DMS114 treated with DMSO at 0.1 percent for 48 hours (cell line): Measurements from ENCODE around the gene RASGRF1.
"Not testable (repeated sequence)": the region's sequence is repeated elsewhere in the genome, so short reads cannot be mapped to it uniquely, and the experiment has no call there.

Source experiments
- DNase-seq: peaks from one replicate; lab custom pipeline; 2025; ENCODE audit not compliant: unreplicated experiment; lab: John Stamatoyannopoulos, UW

RASGRF1 gene

DNA sequence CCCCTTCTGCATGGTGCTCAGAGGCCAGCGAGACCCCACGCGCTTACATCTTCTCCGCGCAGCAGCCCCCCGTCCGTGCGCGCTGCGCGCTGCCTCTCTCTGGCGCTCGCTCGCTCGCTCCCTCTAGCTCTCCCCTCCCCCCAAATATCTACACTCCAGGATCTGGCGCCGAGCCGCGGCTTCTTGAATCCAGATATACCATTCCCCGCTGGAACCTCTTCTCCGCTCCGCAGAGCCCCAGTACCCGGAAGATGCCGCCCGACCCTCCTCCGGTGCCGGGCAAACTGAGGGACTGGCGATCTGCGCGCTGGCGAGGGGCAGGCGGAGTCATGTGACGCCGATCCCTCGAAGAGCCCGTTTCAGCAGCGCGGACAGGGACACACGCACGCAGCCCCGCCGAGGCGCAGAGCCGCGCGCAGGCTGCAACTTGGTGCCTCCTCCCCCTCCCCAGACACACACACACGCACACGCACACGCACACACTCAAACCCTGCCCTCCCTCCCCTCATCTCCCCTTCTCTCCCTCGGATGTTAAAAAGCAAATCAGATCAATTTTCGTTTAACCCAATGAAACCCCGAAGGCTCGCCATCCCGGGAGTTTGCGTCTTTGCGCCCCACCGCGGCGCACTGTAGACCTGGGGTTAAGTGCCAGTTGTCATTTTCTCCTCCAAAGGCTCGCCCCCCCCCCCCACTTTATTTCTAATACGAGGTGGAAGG, at the start of gene RASGRF1:
TSS of gene RASGRF1 (minus strand) at position 294 of the 717 bp plus-strand sequence. CDS start at position 12, 282 bp downstream.
- DNase-seq: peak; percentile 36

GRCh38 chr15:79136434-79137046, 46.0 kb upstream of the RASGRF1 start:
- no peak for DNase-seq

- no peak for DNase-seq
These were observed 42.7 kb upstream of the RASGRF1 start for GRCh38 chr15:79133309-79133708.

DNA sequence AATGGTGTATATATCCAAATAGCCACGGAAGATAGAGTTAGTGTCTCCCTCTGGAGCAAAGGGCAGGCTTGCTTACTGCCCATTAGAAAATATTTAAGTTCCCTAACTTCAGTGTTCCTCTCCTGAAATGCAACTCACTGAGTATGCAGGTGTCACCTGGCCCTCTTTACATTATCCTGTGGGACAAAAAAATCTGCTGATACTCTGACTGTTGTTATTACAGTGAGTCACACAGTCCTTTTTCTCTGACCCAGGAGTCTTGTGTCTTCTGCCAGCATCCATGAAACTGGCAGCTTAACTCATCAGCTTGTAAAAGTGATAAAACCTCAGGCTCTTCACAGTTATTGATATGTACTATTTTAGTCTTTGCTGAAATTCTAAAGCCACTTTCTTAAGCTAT, 42.2 kb upstream of the RASGRF1 start:
- no peak for DNase-seq

DNA sequence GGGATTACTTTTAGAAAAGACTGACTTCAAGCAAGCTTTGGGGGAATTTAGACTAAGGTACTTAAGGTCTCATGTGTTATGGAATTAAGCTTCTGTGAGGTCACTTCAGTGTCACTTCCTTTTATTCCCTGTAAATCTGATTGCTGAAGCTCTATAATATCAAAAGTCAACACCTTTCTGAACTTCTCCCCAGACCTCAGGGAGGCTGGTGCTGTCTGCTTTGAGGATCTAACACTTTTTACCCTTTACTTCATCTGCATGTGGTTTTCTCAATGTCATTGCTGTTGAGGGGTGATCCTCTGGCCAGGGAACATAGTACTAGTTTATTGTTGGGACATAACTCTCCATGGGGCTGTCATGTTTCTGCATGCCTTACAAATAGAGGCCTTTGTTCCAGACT, 41.8 kb upstream of the RASGRF1 start:
- DNase-seq: no peak

DNA sequence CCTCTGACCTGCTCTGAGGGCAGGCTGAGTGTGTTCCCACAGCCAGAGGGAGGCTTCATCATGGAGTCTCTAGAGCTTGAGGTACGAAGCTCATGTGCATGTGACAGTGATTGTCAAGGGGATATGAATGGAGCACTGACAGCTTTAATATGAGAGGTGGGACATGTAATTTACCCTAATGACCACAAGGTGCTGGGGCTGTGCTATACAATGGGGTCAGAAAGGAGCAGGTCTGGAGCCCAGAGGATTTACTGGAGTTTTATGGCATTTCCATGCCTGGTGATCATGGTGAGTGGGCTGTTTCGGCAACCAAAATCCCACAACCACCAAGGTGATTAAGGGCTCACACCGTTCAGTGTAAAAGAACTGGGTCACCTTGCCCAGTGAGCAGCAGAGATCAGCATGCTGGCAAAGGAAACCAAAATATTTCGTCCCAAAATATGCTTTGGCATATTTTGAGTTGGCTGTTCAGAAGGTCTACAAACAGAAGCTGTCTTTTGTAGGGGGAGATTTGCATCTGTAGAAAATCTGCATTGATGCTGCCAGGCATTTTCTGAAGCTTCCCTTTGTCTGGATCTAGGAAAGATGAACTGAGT, 40.1 kb upstream of the RASGRF1 start:
- no peak for DNase-seq

GRCh38 chr15:79129235-79129634, 38.7 kb upstream of the RASGRF1 start:
- DNase-seq: no peak

DNA sequence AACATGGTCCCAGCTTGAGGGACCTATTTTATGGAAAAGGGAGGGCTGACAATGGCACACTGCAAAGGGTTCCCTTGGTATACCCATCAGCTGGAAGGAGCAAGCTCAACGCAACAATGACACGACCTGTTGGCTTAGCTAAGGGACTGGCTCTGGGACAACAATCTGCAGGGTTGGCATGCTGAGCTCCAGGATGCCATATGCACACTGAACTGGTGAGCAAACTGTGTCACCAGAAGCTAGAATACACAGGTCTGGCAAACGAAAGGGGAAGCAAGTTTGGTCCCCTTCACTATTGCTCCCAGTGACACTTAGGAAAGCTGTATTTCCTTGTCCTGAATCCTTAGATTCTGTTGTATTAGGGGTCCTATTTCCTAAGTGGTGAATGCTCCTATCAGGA, 38.0 kb upstream of the RASGRF1 start:
- no peak for DNase-seq

DNA sequence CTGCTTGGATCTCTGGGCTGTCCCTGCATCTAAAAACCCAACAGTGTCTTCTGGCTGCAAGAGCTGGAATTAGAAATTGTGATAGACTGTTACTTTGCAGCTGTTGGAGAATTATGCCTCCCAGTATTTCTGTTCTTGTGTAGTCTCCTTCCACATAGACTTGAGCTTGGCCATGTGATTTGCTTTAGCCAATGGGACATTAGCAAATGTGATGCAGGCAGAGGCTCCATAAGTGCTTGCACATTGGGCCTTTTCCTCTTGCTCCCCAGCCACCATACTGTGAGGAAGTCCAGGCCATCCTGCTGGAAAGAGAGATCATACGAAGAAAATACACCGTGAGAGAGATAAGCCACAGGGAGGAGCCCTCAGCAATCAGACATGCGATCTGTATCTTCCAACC, 33.8 kb upstream of the RASGRF1 start:
- no peak for DNase-seq

DNA sequence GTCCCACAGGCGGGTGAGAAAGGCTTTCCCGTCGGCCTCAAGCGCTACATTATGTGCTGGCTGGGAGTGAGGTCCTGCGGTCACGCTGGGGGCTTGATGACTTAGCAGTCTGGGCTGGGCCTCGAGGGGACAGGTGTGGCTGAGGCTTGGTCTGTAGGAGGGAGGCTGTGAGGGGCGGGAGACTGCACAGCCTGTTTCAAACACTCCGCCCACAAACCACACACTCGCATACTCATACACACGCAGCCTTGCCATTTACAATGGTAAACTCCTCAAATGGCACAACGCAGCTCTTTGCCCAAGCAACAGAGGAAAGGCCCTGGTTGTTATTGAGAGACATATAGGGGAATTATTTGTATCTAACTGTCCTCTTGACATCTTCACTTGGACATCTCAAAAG, 32.4 kb upstream of the RASGRF1 start:
- DNase-seq: no peak

DNA sequence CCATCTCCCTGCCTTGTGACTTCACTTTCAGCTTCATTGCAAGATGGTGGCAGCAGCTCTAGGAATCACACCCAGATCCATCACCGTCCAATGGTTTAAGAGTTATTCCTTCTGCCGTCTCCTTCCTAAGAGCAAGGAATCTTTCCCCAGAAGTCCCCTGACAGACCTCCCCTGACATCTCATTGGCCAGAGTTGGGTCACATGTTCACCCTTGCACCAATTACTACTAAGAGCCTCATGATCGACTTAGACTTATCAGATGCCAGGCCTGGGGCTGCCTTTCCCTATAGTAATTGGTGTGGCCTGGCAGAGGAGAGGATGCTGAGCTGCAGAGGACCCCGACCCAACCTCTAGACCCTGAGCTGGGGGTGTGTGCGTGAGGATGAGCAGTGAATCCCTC, 31.8 kb upstream of the RASGRF1 start:
- no peak for DNase-seq

DNA sequence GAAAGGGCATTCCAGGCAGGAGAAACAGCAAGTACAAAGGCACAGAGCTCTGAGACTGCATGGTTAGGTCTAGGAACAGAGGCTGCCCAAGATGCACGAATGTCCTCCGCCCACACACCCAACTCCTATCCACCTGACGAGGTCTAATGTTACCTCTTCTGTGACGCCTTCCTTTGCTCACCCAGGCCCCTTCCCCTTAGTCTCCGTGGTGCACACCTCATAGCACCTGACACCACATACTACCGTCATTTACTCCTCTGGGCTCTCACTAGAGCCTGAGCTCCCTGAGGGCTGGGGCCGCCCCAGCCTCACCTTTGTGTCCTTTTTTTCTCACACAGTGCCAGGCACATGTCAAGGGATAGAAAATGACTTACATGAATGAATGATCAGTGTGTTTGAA, 31.0 kb upstream of the RASGRF1 start:
- DNase-seq: no peak

- no peak for DNase-seq
These were observed 27.0 kb upstream of the RASGRF1 start for GRCh38 chr15:79117442-79118204.

- no peak for DNase-seq
These were observed 26.2 kb upstream of the RASGRF1 start for GRCh38 chr15:79116771-79117170.

GRCh38 chr15:79115986-79116665, 25.5 kb upstream of the RASGRF1 start:
- DNase-seq: no peak

DNA sequence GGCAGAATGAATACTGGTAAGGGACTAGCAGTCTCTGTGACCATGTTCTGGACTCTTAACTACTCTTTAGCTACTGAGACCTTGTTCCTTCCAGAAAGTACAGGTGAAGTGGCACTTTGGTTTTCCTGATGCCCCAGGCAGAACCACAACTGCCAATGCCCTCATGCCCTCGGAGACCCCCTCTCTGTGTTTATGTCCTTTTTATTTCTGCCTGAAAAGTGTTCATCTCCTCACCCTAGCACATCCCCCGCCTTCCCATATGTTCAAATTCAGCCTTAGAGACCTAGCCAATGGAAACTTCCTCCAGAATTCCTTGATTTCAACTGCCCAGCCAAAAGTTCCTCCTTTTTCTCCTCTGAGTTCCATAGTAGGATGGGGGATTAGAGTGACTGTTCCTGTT, 23.3 kb upstream of the RASGRF1 start:
- no peak for DNase-seq

- not testable (repeated sequence) for DNase-seq
These were observed 20.8 kb upstream of the RASGRF1 start for GRCh38 chr15:79111404-79111803.

GRCh38 chr15:79105141-79105540, 14.6 kb upstream of the RASGRF1 start:
- no peak for DNase-seq

DNA sequence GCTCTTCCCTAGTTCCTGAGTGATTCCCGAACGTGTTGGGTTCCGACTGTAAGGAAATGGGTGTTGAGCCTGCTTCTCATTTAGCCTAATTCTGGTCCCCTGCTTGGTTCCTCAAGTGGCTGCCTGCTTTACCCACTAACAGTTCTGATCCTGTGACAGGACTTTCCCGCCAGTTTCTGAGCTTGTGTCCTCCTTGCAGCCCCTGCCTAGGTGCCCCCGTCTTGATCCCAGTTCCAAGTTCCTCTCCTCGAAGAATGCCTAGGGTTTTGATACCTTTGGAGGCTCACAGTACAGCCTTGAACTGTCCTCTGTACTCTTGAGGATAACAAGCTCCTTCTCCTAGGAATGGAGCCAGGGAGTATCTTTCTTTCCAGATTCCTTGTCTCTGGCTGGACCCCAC, 12.0 kb upstream of the RASGRF1 start:
- DNase-seq: no peak

GRCh38 chr15:79101866-79102581, 11.4 kb upstream of the RASGRF1 start:
- DNase-seq: no peak

DNA sequence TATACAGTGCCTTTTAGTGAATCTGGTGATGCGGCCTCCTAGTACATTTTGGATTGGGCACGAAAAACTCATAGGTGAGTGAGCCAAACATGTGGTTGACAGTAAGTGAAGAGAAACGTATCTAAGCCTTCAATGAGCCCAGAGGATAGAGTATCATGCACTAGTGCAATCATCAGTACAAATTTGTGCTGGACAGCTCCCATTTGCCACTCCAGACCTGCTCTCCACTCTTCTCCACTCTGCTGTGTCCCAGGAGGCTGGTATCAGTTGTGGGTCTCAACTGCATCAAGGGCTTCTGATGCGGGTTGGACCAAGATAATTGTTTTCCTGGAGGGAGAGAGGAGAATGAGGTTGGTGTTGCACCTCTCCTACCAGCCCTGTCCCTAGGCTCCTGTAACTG, 9.1 kb upstream of the RASGRF1 start:
- no peak for DNase-seq
